Erythroblast (primary cell): ENCODE data around the gene SURF4.

Experiments
- GATA1 ChIP-seq: IDR thresholded peaks from 2 replicates; pipeline ENCODE4 v1.6.1; 2011; ENCODE audit warnings: low read depth, mild to moderate bottlenecking, control low read depth, low read length, moderate library complexity
- POLR2A ChIP-seq: IDR thresholded peaks from 2 replicates; pipeline ENCODE4 v1.6.1; 2011; ENCODE audit warnings: mild to moderate bottlenecking, low read length

DNA sequence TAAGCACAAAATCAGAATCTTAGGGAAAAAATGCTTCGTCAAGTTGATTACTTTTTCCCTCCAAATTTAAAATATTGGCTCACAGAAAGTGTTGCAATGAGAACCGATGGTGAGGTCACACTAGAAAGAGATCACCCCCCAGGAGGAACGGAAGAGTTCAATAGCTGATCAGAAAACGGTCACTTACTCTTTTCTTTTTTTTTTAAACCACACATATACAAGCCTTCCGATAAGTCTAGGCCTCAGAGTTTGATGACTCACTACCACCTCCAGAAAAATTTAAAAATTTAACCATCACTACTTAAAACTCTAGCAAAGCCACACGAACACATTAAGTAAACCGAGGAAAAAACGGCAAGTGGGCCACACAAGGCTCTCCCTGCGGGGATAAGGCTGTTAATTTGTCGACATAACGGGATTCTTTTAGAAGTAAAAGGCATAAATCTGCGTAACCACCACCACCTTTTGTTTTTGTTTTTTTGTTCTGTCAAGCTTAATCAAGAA lies 1.2 kb downstream of the SURF4 start:
- TF ChIP-seq POLR2A (no peak), GATA1 (no peak)
